HG03280 (cell line): ENCODE results near the gene METTL18.
"Not testable (repeated sequence)": the region's sequence is repeated elsewhere in the genome, so short reads cannot be mapped to it uniquely, and the experiment has no call there.

ENCODE experiments used
- ATAC-seq: cut with Tn5 transposase; IDR thresholded peaks from one replicate; pipeline ENCODE4 v1.9.1; 2021; ENCODE audit warnings: mild to moderate bottlenecking, moderate library complexity; ENCODE audit not compliant: unreplicated experiment

METTL18 gene

GRCh38 chr1:169794530-169795416, at the start of gene METTL18:
TSS of gene METTL18 (minus strand) at chr1:169794907. CDS start at chr1:169793695, 1,212 bp downstream.
- ATAC-seq: peak; percentile 95

- ATAC-seq: no peak
Observed at GRCh38 chr1:169838942-169839341, 44.2 kb upstream of the METTL18 start.

GRCh38 chr1:169836198-169836597, 41.5 kb upstream of the METTL18 start:
- ATAC-seq: no peak

GRCh38 chr1:169835647-169836046, 40.9 kb upstream of the METTL18 start:
- ATAC-seq: no peak

GRCh38 chr1:169834869-169835268, 40.2 kb upstream of the METTL18 start:
- no peak for ATAC-seq

- ATAC-seq: no peak
Observed at GRCh38 chr1:169833179-169833901, 38.6 kb upstream of the METTL18 start.

GRCh38 chr1:169829671-169830070, 35.0 kb upstream of the METTL18 start:
- ATAC-seq: no peak

GRCh38 chr1:169824153-169824552, 29.4 kb upstream of the METTL18 start:
- no peak for ATAC-seq

GRCh38 chr1:169821500-169821899, 26.8 kb upstream of the METTL18 start:
- ATAC-seq: no peak

GRCh38 chr1:169816617-169817016, 21.9 kb upstream of the METTL18 start:
- no peak for ATAC-seq

- ATAC-seq: no peak
Observed at GRCh38 chr1:169814265-169814664, 19.6 kb upstream of the METTL18 start.

GRCh38 chr1:169812131-169812530, 17.4 kb upstream of the METTL18 start:
- no peak for ATAC-seq

- ATAC-seq: not testable (repeated sequence)
Observed at GRCh38 chr1:169811418-169812035, 16.8 kb upstream of the METTL18 start.

- ATAC-seq: no peak
Observed at GRCh38 chr1:169809370-169810095, 14.8 kb upstream of the METTL18 start.

GRCh38 chr1:169804941-169805340, 10.2 kb upstream of the METTL18 start:
- no peak for ATAC-seq

GRCh38 chr1:169802888-169803287, 8.2 kb upstream of the METTL18 start:
- ATAC-seq: no peak

- ATAC-seq: no peak
Observed at GRCh38 chr1:169797281-169797680, 2.6 kb upstream of the METTL18 start.

GRCh38 chr1:169796274-169796810, 1.6 kb upstream of the METTL18 start:
- no peak for ATAC-seq

- ATAC-seq: no peak
Observed at GRCh38 chr1:169795687-169796086, 980 bp upstream of the METTL18 start.

GRCh38 chr1:169793730-169794129, 977 bp downstream of the METTL18 start:
- ATAC-seq: no peak

GRCh38 chr1:169788402-169788801, 6.3 kb downstream of the METTL18 start:
- no peak for ATAC-seq
